ENCODE results near the gene STRADA. TPM values are rescaled to one million over a fixed set of nuclear protein-coding genes. Genes with fewer than 3 reads are reported as not detected.

STRADA gene
- total and polyA plus RNA-seq, 2 of the 8 experiments (the other 6 are each of a cell fraction or from before 2014, with no cell fraction given), result 35.6 to 43.3 TPM

- Histone ChIP-seq H3K9me3 (ENCODE audit: insufficient read depth in 2 of 2, low read depth in 1 of 2, low read length in 1 of 2) (no peaks in the 10 kb centered on the region), H3K27me3 (replicated peaks in 1 of 4; ENCODE audit: control insufficient read depth in 3 of 4, extremely low read depth in 1 of 4, insufficient read depth in 3 of 4, low read length in 3 of 4) (no peaks in the 10 kb centered on the region), H3K36me3 (ENCODE audit: control insufficient read depth in 2 of 4, insufficient read depth in 4 of 4, low read length in 3 of 4) (peaks cover 2 to 3% (median 2%) of the 10 kb centered on the region in 4 experiments; a peak in 3 of 8 replicates), H3K9ac (replicated peaks in 1 of 4; ENCODE audit: extremely low read depth in 1 of 4, low read depth in 3 of 4, low read length in 3 of 4) (no peak overlapping the region), H2AK5ac (ENCODE audit: low read depth, low read length) (no peak overlapping the region), H2BK20ac (ENCODE audit: low read length) (no peak overlapping the region), H4K91ac (replicated peaks; ENCODE audit: insufficient read length, low read length) (no peak overlapping the region), H4K8ac (ENCODE audit: extremely low read depth, insufficient read depth, low read length) (no peak overlapping the region), H2BK5ac (ENCODE audit: low read depth, low read length) (no peak overlapping the region), H3K14ac (ENCODE audit: insufficient read length) (no peak overlapping the region), H2AFZ (ENCODE audit: low read length) (no peak overlapping the region), H3K4me2 (ENCODE audit: insufficient read depth in 1 of 2, low read depth in 2 of 2, low read length in 2 of 2) (no peak overlapping the region), H3K27ac (ENCODE audit: low read depth, low read length) (no peak overlapping the region), H3K23ac (ENCODE audit: insufficient read length) (no peak overlapping the region), H3K18ac (ENCODE audit: extremely low read depth, low read length) (no peak overlapping the region), H3K56ac (replicated peaks; ENCODE audit: insufficient read length, low read depth, low read length) (no peak overlapping the region), H2BK12ac (ENCODE audit: low read depth, low read length) (no peak overlapping the region), H3K23me2 (ENCODE audit: low read depth, low read length) (no peaks in the 10 kb centered on the region), H4K20me1 (replicated peaks in 1 of 2; ENCODE audit: control insufficient read depth in 1 of 2, insufficient read depth in 2 of 2, low read length in 2 of 2) (no peaks in the 10 kb centered on the region), H2BK15ac (ENCODE audit: low read length) (no peak overlapping the region), H4K5ac (ENCODE audit: insufficient read length, low read depth, low read length) (no peak overlapping the region), H3K79me2 (ENCODE audit: control insufficient read depth in 1 of 2, insufficient read depth in 2 of 2, low read length in 2 of 2) (no peaks in the 10 kb centered on the region), H3K4ac (replicated peaks; ENCODE audit: insufficient read length, low read depth, low read length) (no peak overlapping the region), H3K4me3 (ENCODE audit: extremely low read depth in 1 of 4, insufficient read depth in 2 of 4, low read depth in 3 of 4, low read length in 4 of 4) (no peak overlapping the region), H2BK120ac (replicated peaks; ENCODE audit: low read depth, low read length) (no peak overlapping the region), H3K4me1 (replicated peaks in 1 of 4; ENCODE audit: control insufficient read depth in 3 of 4, insufficient read depth in 4 of 4, low read length in 3 of 4) (no peaks in the 10 kb centered on the region), H3K79me1 (ENCODE audit: low read depth, low read length) (no peaks in the 10 kb centered on the region)
- CTCF ChIA-PET (ENCODE audit: partially characterized antibody), result interaction anchor here (1.0 to 7.5 kb wide), 9 partner anchors 9 to 250 kb away, joined by 3 to 63 read pairs (median 3); no protein-coding TSS in a partner anchor
- POLR2A ChIA-PET (ENCODE audit: partially characterized antibody), result interaction anchor here (1.4 to 2.4 kb wide), 2 partner anchors 12 to 60 kb away, joined by 5 to 9 read pairs; partner anchors contain the start of gene MAP3K3
- 83% methylated on average over 1 of the region's 1 CpG; no CpG with 5 or more reads in 1 of the 2 experiments for WGBS, 2 experiments (ENCODE audit: extremely low coverage in 1 of 2, insufficient coverage in 1 of 2, insufficient read length in 1 of 2, insufficient replicate concordance in 2 of 2, low coverage in 1 of 2, low lambda C conversion rate in 2 of 2, missing lambda C conversion rate in 1 of 2)
- no peak for FAIRE-seq
- no peak for TF ChIP-seq TAF1 (IDR thresholded peaks at IDR 0.05; ENCODE audit: low read depth, low read length)
- no peak for TF ChIP-seq HDAC2 (IDR thresholded peaks at IDR 0.05; ENCODE audit: borderline replicate concordance in 1 of 2, low read depth in 2 of 2, low read length in 2 of 2)
- no peak for TF ChIP-seq SUZ12 (IDR thresholded peaks at IDR 0.05; ENCODE audit: low read length)
- no peak for TF ChIP-seq ZNF274 (IDR thresholded peaks at IDR 0.05; ENCODE audit: borderline replicate concordance, extremely low read depth, low read length)
- TF ChIP-seq KDM5A (IDR thresholded peaks at IDR 0.05; ENCODE audit: low read length), result no peak
- TF ChIP-seq NRF1 (IDR thresholded peaks at IDR 0.05; ENCODE audit: low read depth, low read length), result no peak
- TF ChIP-seq POLR2AphosphoS5 (IDR thresholded peaks at IDR 0.05; ENCODE audit: low read depth, low read length), result no peak
- no peak for TF ChIP-seq GABPA (IDR thresholded peaks at IDR 0.05; ENCODE audit: borderline replicate concordance, insufficient read depth, low read length)
- TF ChIP-seq, protein P1, sequence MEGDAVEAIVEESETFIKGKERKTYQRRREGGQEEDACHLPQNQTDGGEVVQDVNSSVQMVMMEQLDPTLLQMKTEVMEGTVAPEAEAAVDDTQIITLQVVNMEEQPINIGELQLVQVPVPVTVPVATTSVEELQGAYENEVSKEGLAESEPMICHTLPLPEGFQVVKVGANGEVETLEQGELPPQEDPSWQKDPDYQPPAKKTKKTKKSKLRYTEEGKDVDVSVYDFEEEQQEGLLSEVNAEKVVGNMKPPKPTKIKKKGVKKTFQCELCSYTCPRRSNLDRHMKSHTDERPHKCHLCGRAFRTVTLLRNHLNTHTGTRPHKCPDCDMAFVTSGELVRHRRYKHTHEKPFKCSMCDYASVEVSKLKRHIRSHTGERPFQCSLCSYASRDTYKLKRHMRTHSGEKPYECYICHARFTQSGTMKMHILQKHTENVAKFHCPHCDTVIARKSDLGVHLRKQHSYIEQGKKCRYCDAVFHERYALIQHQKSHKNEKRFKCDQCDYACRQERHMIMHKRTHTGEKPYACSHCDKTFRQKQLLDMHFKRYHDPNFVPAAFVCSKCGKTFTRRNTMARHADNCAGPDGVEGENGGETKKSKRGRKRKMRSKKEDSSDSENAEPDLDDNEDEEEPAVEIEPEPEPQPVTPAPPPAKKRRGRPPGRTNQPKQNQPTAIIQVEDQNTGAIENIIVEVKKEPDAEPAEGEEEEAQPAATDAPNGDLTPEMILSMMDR (IDR thresholded peaks at IDR 0.05; ENCODE audit: control extremely low read depth in 1 of 3, insufficient read depth in 1 of 3, low read depth in 1 of 3, low read length in 3 of 3), result no peak
- TF ChIP-seq SP1 (IDR thresholded peaks at IDR 0.05; ENCODE audit: low read depth, low read length), result no peak
- TF ChIP-seq CREB1 (IDR thresholded peaks at IDR 0.05), result no peak
- DNase-seq (ENCODE audit: low read depth in 1 of 2, low spot score in 2 of 2), result no peak
Observed at GRCh38 chr17:63682441-63682840, 59.2 kb downstream of the STRADA start.

Data from H1 (cell line).